Measurements from ENCODE around the gene RPTN.

Gene RPTN

DNA sequence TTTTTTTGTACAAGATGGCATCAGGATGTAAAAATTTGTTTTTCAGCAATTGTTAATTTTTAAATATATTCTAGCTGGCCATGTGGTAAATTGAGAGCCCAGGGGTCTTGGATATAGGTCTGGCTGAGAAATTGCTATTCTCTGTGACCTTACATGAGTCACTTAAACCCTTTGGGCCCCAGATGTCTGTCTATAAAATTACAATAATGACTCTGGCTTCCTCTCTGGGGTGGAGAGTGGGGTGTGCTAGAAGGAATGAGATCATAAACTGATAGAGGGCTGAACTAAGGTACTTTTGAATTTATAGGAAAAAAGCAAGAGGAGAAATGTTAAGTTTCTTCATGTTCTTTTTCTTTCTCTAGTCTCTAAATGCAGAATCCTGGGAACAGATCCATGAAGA is 31.4 kb downstream of the RPTN start:
- H3K4ac ChIP-seq (ENCODE audit: low read depth in 1 of 2, low read length in 2 of 2) = no peak overlapping the region
- no peaks in the 10 kb centered on the region for H3K4me1 ChIP-seq (ENCODE audit: control insufficient read depth, insufficient read depth, low read depth, low read length)
- H2BK15ac ChIP-seq (ENCODE audit: low read depth, poor library complexity, severe bottlenecking) = no peak overlapping the region
- no peak overlapping the region for H4K91ac ChIP-seq (ENCODE audit: low read length)
- no peak overlapping the region for H2AK5ac ChIP-seq (ENCODE audit: low read length, severe bottlenecking)
- H3K27ac ChIP-seq (ENCODE audit: low read length, poor library complexity, severe bottlenecking) = no peak overlapping the region
- no peak overlapping the region for H3K14ac ChIP-seq (ENCODE audit: low read length in 2 of 2)
- H3K9ac ChIP-seq (ENCODE audit: low read length) = no peak overlapping the region
- no peak overlapping the region for H4K8ac ChIP-seq (ENCODE audit: low read length)
- peaks cover 5% of the 10 kb centered on the region for H3K9me3 ChIP-seq (ENCODE audit: control insufficient read depth, low read length)
- H3K27me3 ChIP-seq (ENCODE audit: control insufficient read depth in 1 of 2, insufficient read depth in 1 of 2, low read length in 2 of 2) = peaks cover 18 to 84% of the 10 kb centered on the region in 2 experiments
- no peaks in the 10 kb centered on the region for H3K79me1 ChIP-seq (replicated peaks; ENCODE audit: low read length, poor library complexity, severe bottlenecking)
- no peak overlapping the region for H3K23ac ChIP-seq (ENCODE audit: low read length in 2 of 2)
- H2BK12ac ChIP-seq (ENCODE audit: low read length in 2 of 2) = no peak overlapping the region
- H3K4me2 ChIP-seq (ENCODE audit: low read length, poor library complexity, severe bottlenecking) = no peak overlapping the region
- no peaks in the 10 kb centered on the region for H3K36me3 ChIP-seq (ENCODE audit: control insufficient read depth in 1 of 2, insufficient read depth in 2 of 2, low read depth in 1 of 2, low read length in 2 of 2)
- no peak overlapping the region for H2AFZ ChIP-seq (ENCODE audit: low read depth, low read length)
- no peak overlapping the region for H3K4me3 ChIP-seq (ENCODE audit: insufficient read depth in 1 of 2, low read depth in 1 of 2, low read length in 2 of 2)
- H3K18ac ChIP-seq (ENCODE audit: low read depth in 1 of 2, low read length in 2 of 2) = no peak overlapping the region
- no peak overlapping the region for H2BK5ac ChIP-seq (ENCODE audit: low read depth, low read length, poor library complexity, severe bottlenecking)
- H2BK120ac ChIP-seq (ENCODE audit: low read depth, low read length) = no peak overlapping the region
- no peak for DNase-seq

- H3K4me3 ChIP-seq (ENCODE audit: insufficient read depth in 1 of 2, low read depth in 1 of 2, low read length in 2 of 2) = no peak overlapping the region
- H2BK5ac ChIP-seq (ENCODE audit: low read depth, low read length, poor library complexity, severe bottlenecking) = no peak overlapping the region
- no peak overlapping the region for H3K9ac ChIP-seq (ENCODE audit: low read length)
- H3K4ac ChIP-seq (ENCODE audit: low read depth in 1 of 2, low read length in 2 of 2) = no peak overlapping the region
- no peaks in the 10 kb centered on the region for H3K79me1 ChIP-seq (replicated peaks; ENCODE audit: low read length, poor library complexity, severe bottlenecking)
- peaks cover 16 to 82% of the 10 kb centered on the region in 2 experiments for H3K27me3 ChIP-seq (ENCODE audit: control insufficient read depth in 1 of 2, insufficient read depth in 1 of 2, low read length in 2 of 2)
- DNase-seq = no peak
- H2AFZ ChIP-seq (ENCODE audit: low read depth, low read length) = no peak overlapping the region
- no peak overlapping the region for H3K23ac ChIP-seq (ENCODE audit: low read length in 2 of 2)
- no peak overlapping the region for H4K91ac ChIP-seq (ENCODE audit: low read length)
- H2AK5ac ChIP-seq (ENCODE audit: low read length, severe bottlenecking) = no peak overlapping the region
- H3K14ac ChIP-seq (ENCODE audit: low read length in 2 of 2) = no peak overlapping the region
- no peak overlapping the region for H2BK15ac ChIP-seq (ENCODE audit: low read depth, poor library complexity, severe bottlenecking)
- 52% methylated on average over 5 of the region's 6 CpGs for WGBS
- H2BK12ac ChIP-seq (ENCODE audit: low read length in 2 of 2) = no peak overlapping the region
- no peaks in the 10 kb centered on the region for H3K4me1 ChIP-seq (ENCODE audit: control insufficient read depth, insufficient read depth, low read depth, low read length)
- H3K27ac ChIP-seq (ENCODE audit: low read length, poor library complexity, severe bottlenecking) = no peak overlapping the region
- no peaks in the 10 kb centered on the region for H3K9me3 ChIP-seq (ENCODE audit: control insufficient read depth, low read length)
- H4K8ac ChIP-seq (ENCODE audit: low read length) = no peak overlapping the region
- no peak overlapping the region for H3K4me2 ChIP-seq (ENCODE audit: low read length, poor library complexity, severe bottlenecking)
- H3K18ac ChIP-seq (ENCODE audit: low read depth in 1 of 2, low read length in 2 of 2) = no peak overlapping the region
- no peak overlapping the region for H2BK120ac ChIP-seq (ENCODE audit: low read depth, low read length)
- H3K36me3 ChIP-seq (ENCODE audit: control insufficient read depth in 1 of 2, insufficient read depth in 2 of 2, low read depth in 1 of 2, low read length in 2 of 2) = no peaks in the 10 kb centered on the region
Measured at GRCh38 chr1:152125834-152126443, 33.1 kb downstream of the RPTN start.

GRCh38 chr1:152118915-152119314 is 40.1 kb downstream of the RPTN start:
- Histone ChIP-seq H3K23ac (ENCODE audit: low read length in 2 of 2) (no peak overlapping the region), H3K9me3 (ENCODE audit: control insufficient read depth, low read length) (peaks cover 2% of the 10 kb centered on the region), H3K4me3 (ENCODE audit: insufficient read depth in 1 of 2, low read depth in 1 of 2, low read length in 2 of 2) (no peak overlapping the region), H2AFZ (ENCODE audit: low read depth, low read length) (no peak overlapping the region), H4K91ac (ENCODE audit: low read length) (no peak overlapping the region), H3K27ac (ENCODE audit: low read length, poor library complexity, severe bottlenecking) (no peak overlapping the region), H2BK12ac (ENCODE audit: low read length in 2 of 2) (no peak overlapping the region), H3K4ac (ENCODE audit: low read depth in 1 of 2, low read length in 2 of 2) (no peak overlapping the region), H3K4me1 (ENCODE audit: control insufficient read depth, insufficient read depth, low read depth, low read length) (no peaks in the 10 kb centered on the region), H2BK120ac (ENCODE audit: low read depth, low read length) (no peak overlapping the region), H3K36me3 (ENCODE audit: control insufficient read depth in 1 of 2, insufficient read depth in 2 of 2, low read depth in 1 of 2, low read length in 2 of 2) (no peaks in the 10 kb centered on the region), H4K8ac (ENCODE audit: low read length) (no peak overlapping the region), H3K18ac (ENCODE audit: low read depth in 1 of 2, low read length in 2 of 2) (no peak overlapping the region), H3K4me2 (ENCODE audit: low read length, poor library complexity, severe bottlenecking) (no peak overlapping the region), H2BK15ac (ENCODE audit: low read depth, poor library complexity, severe bottlenecking) (no peak overlapping the region), H2AK5ac (ENCODE audit: low read length, severe bottlenecking) (no peak overlapping the region), H2BK5ac (ENCODE audit: low read depth, low read length, poor library complexity, severe bottlenecking) (no peak overlapping the region), H3K9ac (ENCODE audit: low read length) (no peak overlapping the region), H3K79me1 (replicated peaks; ENCODE audit: low read length, poor library complexity, severe bottlenecking) (no peaks in the 10 kb centered on the region), H3K27me3 (ENCODE audit: control insufficient read depth in 1 of 2, insufficient read depth in 1 of 2, low read length in 2 of 2) (peaks cover 10 to 83% of the 10 kb centered on the region in 2 experiments), H3K14ac (ENCODE audit: low read length in 2 of 2) (no peak overlapping the region)
- no peak for DNase-seq
- WGBS = 78% methylated on average over 1 of the region's 1 CpG

DNA sequence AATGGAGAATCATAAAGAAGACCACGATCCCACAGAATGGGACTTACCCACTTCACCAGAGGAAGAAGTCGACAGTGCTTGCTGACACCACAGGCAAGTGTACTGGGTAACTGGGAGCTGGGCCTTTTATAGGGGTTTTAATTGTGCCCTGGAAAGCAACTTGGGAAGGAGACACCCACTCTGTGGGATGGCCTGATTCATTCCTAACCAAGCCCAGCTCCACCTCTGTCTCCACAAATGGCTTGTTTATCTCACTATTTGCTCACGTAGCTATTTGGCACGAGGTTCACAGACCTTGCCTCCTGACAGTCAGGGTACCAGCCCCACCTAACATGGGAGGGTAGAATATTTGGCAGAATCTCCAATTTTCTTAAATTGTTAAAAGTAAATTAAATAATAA is 43.7 kb downstream of the RPTN start, which contains the start of gene TCHH:
Gene TCHH (minus strand): TSS at position 101 of the 400 bp plus-strand sequence. CDS start 1,364 bp downstream, outside the sequence.
- Histone ChIP-seq H3K27me3 (ENCODE audit: control insufficient read depth in 1 of 2, insufficient read depth in 1 of 2, low read length in 2 of 2) (peaks cover 16 to 73% of the 10 kb centered on the region in 2 experiments), H3K23ac (ENCODE audit: low read length in 2 of 2) (no peak within 1 kb of the TSS), H3K14ac (ENCODE audit: low read length in 2 of 2) (no peak within 1 kb of the TSS), H3K4me3 (ENCODE audit: insufficient read depth in 1 of 2, low read depth in 1 of 2, low read length in 2 of 2) (no peak within 1 kb of the TSS), H2BK12ac (ENCODE audit: low read length in 2 of 2) (no peak within 1 kb of the TSS), H2BK120ac (ENCODE audit: low read depth, low read length) (no peak within 1 kb of the TSS), H2AK5ac (ENCODE audit: low read length, severe bottlenecking) (no peak within 1 kb of the TSS), H2BK15ac (ENCODE audit: low read depth, poor library complexity, severe bottlenecking) (no peak within 1 kb of the TSS), H3K36me3 (ENCODE audit: control insufficient read depth in 1 of 2, insufficient read depth in 2 of 2, low read depth in 1 of 2, low read length in 2 of 2) (no peaks in the 10 kb centered on the region), H2BK5ac (ENCODE audit: low read depth, low read length, poor library complexity, severe bottlenecking) (no peak within 1 kb of the TSS), H3K9me3 (ENCODE audit: control insufficient read depth, low read length) (peaks cover 2% of the 10 kb centered on the region), H3K9ac (ENCODE audit: low read length) (no peak within 1 kb of the TSS), H4K91ac (ENCODE audit: low read length) (no peak within 1 kb of the TSS), H3K4me1 (ENCODE audit: control insufficient read depth, insufficient read depth, low read depth, low read length) (no peaks in the 10 kb centered on the region), H3K27ac (ENCODE audit: low read length, poor library complexity, severe bottlenecking) (no peak within 1 kb of the TSS), H3K79me1 (replicated peaks; ENCODE audit: low read length, poor library complexity, severe bottlenecking) (no peaks in the 10 kb centered on the region), H3K4me2 (ENCODE audit: low read length, poor library complexity, severe bottlenecking) (no peak within 1 kb of the TSS), H4K8ac (ENCODE audit: low read length) (no peak within 1 kb of the TSS), H2AFZ (ENCODE audit: low read depth, low read length) (no peak within 1 kb of the TSS), H3K18ac (ENCODE audit: low read depth in 1 of 2, low read length in 2 of 2) (no peak within 1 kb of the TSS), H3K4ac (ENCODE audit: low read depth in 1 of 2, low read length in 2 of 2) (no peak within 1 kb of the TSS)
- no peak for DNase-seq
- WGBS = 20% methylated on average over 1 of the region's 4 CpGs

All from mesenchymal stem cell (in vitro differentiated cells and primary cell).